HepG2 (cell line): Measurements from ENCODE around the gene UBE2G2. TPM values are rescaled to one million over a fixed set of nuclear protein-coding genes. Genes with fewer than 3 reads are reported as not detected.

Experiments used
- BORCS8-MEF2B ChIP-seq: sonication (generic); formaldehyde crosslinking; IDR thresholded peaks from 2 replicates; pipeline ENCODE4 v1.8.0; 2022; ENCODE audit warnings: mild to moderate bottlenecking, missing genetic modification reagents
- CEBPG ChIP-seq: IDR thresholded peaks from 2 replicates; pipeline ENCODE4 v1.6.1; 2016
- CTCF ChIP-seq: sonication (generic); formaldehyde crosslinking; IDR thresholded peaks from 2 replicates; pipeline ENCODE4 v1.5.0; 2020; ENCODE audit warnings: mild to moderate bottlenecking, missing genetic modification reagents, moderate library complexity
- GPBP1L1 ChIP-seq: sonication (generic); formaldehyde crosslinking; IDR thresholded peaks from 2 replicates; pipeline ENCODE4 v1.5.0; 2020; ENCODE audit warnings: mild to moderate bottlenecking, missing genetic modification reagents
- HDAC2 ChIP-seq: sonication (generic); formaldehyde crosslinking; IDR thresholded peaks from 2 replicates; pipeline ENCODE4 v1.4.0; 2020; ENCODE audit warnings: missing genetic modification reagents
- ISX ChIP-seq: sonication (generic); formaldehyde crosslinking; conservative IDR thresholded peaks from 2 replicates; pipeline ENCODE4 v1.5.0; 2020; ENCODE audit warnings: missing genetic modification reagents
- JUND ChIP-seq: sonication (generic); formaldehyde crosslinking; IDR thresholded peaks from 2 replicates; pipeline ENCODE4 v1.8.0; 2022; ENCODE audit warnings: mild to moderate bottlenecking, missing genetic modification reagents
- MAFG ChIP-seq: sonication (generic); formaldehyde crosslinking; IDR thresholded peaks from 2 replicates; pipeline ENCODE4 v1.5.1; 2020; ENCODE audit warnings: mild to moderate bottlenecking, missing genetic modification reagents
- SIN3B ChIP-seq: fragments of 150-350 bp; IDR thresholded peaks from 2 replicates; pipeline ENCODE4 v1.6.1; 2014; ENCODE audit warnings: low read length
- TAF15 ChIP-seq: fragments of 200-400 bp; formaldehyde crosslinking; IDR thresholded peaks from one replicate; pipeline ENCODE4 v1.6.1; 2018; ENCODE audit warnings: mild to moderate bottlenecking, low read depth, low read length; ENCODE audit not compliant: poor library complexity, severe bottlenecking
- USF2 ChIP-seq, 2 experiments: sonication (generic) in 1 of 2; formaldehyde crosslinking in 1 of 2; IDR thresholded peaks; 2 replicates each; pipeline versions ENCODE4 v1.5.1 to v1.6.1; 2011 to 2020; ENCODE audit warnings: borderline replicate concordance in 1 of 2, low read depth in 1 of 2, low read length in 1 of 2, mild to moderate bottlenecking in 1 of 2, missing genetic modification reagents in 1 of 2, moderate library complexity in 1 of 2
- ZBTB2 ChIP-seq: sonication (generic); formaldehyde crosslinking; IDR thresholded peaks from 2 replicates; pipeline ENCODE4 v1.8.0; 2022; ENCODE audit warnings: low read depth, missing genetic modification reagents
- ZKSCAN8 ChIP-seq: IDR thresholded peaks from 2 replicates; pipeline ENCODE4 v1.6.1; 2016; ENCODE audit warnings: borderline replicate concordance, missing genetic modification reagents, missing compliant biosample characterization
- ZNF3 ChIP-seq: IDR thresholded peaks from 2 replicates; pipeline ENCODE4 v1.7.0; 2017; ENCODE audit warnings: inconsistent platforms
- ZNF441 ChIP-seq: sonication (generic); formaldehyde crosslinking; IDR thresholded peaks from 2 replicates; pipeline ENCODE4 v1.7.0; 2021; ENCODE audit warnings: missing genetic modification reagents, borderline replicate concordance
- ZNF546 ChIP-seq: sonication (generic); formaldehyde crosslinking; conservative IDR thresholded peaks from 2 replicates; pipeline ENCODE4 v1.8.1; 2023; ENCODE audit warnings: mild to moderate bottlenecking, missing genetic modification reagents
- ZNF614 ChIP-seq: IDR thresholded peaks from 2 replicates; pipeline ENCODE4 v1.6.1; 2018; ENCODE audit warnings: missing biosample characterization, missing genetic modification reagents, inconsistent platforms, borderline replicate concordance
- polyA plus RNA-seq, 8 experiments: library from polyadenylated mRNA; depleted of rRNA in 3 of 8; stranded (reverse) in 7 of 8; unstranded in 1 of 8; fragments of >200 nt; fragmentation: Illumina TruSeq in 4 of 8; extraction: Trizol in 4 of 8; gene quantifications; 2 replicates each; pipeline versions ENCODE4 v1.2.1 to v1.2.3, GENCODE V29; 2011 to 2016; ENCODE audit warnings: low read depth in 4 of 8, missing spikeins in 1 of 8, mixed read lengths in 1 of 8; ENCODE audit not compliant: insufficient read depth in 1 of 8
- total RNA-seq, 5 experiments: library from RNA; depleted of rRNA; stranded (reverse); fragments of >200 nt; fragmentation: Illumina TruSeq; extraction: Trizol; gene quantifications; 2 replicates each; pipeline ENCODE4 v1.2.3, GENCODE V29; 2016; ENCODE audit warnings: low read depth in 1 of 5
- TF ChIP-seq, protein P1 (sequence below): IDR thresholded peaks from 2 replicates; pipeline ENCODE4 v1.6.1; 2016; ENCODE audit warnings: control low read depth
- TF ChIP-seq, protein P2 (sequence below): IDR thresholded peaks from 2 replicates; pipeline ENCODE4 v1.6.1; 2016; ENCODE audit warnings: low read depth

UBE2G2 gene
- total and polyA plus RNA-seq, 2 of the 13 experiments (the other 11 are each of a cell fraction or from before 2014, with no cell fraction given), result 55.4 to 92.0 TPM

DNA sequence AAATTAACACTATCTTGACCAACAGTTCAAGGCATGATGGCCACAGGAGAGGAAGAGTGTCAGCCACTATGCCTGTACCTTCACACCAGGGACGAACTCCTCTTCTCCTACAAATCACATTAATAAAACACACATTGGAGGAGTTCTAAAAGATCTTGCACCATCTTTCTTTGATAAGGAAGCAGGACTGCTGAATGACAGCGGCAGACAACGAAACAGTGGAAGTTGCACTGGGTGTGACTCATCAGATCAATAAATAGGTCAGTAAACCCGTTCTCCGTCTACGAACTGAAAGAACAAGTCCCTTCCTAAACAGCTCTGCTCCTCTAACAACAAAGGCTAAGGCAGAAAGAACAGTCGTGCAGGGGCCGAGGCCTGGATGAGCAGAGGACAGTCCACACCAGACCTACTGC lies 23.1 kb downstream of the UBE2G2 start (continued):
- TF ChIP-seq ZBTB2 (no peak), CTCF (CRISPR knock-in tag) (0 out of 2 replicates have a peak, but pooled peaks have one; percentile 5), USF2 (IDR thresholded peaks at IDR 0.05; ENCODE audit: low read depth, low read length) (no peak), USF2 (CRISPR knock-in tag; IDR thresholded peaks at IDR 0.05; ENCODE audit: borderline replicate concordance) (no peak), JUND (CRISPR knock-in tag) (peak; percentile 97), ZNF546 (CRISPR knock-in tag) (no peak), HDAC2 (CRISPR knock-in tag) (no peak), ZNF3 (CRISPR knock-in tag) (no peak), BORCS8-MEF2B (no peak), CEBPG (CRISPR knock-in tag) (peak; percentile 57; the same call in 1 of the 2 replicates), SIN3B (no peak), MAFG (CRISPR knock-in tag) (no peak), TAF15 (no peak), ZNF441 (CRISPR knock-in tag) (no peak), ISX (no peak), ZKSCAN8 (CRISPR knock-in tag) (no peak), ZNF614 (CRISPR knock-in tag) (peak; percentile 66; the same call in 1 of the 2 replicates), GPBP1L1 (CRISPR knock-in tag) (no peak)
- TF ChIP-seq, protein P1, sequence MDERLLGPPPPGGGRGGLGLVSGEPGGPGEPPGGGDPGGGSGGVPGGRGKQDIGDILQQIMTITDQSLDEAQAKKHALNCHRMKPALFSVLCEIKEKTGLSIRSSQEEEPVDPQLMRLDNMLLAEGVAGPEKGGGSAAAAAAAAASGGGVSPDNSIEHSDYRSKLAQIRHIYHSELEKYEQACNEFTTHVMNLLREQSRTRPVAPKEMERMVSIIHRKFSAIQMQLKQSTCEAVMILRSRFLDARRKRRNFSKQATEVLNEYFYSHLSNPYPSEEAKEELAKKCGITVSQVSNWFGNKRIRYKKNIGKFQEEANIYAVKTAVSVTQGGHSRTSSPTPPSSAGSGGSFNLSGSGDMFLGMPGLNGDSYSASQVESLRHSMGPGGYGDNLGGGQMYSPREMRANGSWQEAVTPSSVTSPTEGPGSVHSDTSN, result 0 out of 2 replicates have a peak, but pooled peaks have one; percentile 46
- TF ChIP-seq, protein P2, sequence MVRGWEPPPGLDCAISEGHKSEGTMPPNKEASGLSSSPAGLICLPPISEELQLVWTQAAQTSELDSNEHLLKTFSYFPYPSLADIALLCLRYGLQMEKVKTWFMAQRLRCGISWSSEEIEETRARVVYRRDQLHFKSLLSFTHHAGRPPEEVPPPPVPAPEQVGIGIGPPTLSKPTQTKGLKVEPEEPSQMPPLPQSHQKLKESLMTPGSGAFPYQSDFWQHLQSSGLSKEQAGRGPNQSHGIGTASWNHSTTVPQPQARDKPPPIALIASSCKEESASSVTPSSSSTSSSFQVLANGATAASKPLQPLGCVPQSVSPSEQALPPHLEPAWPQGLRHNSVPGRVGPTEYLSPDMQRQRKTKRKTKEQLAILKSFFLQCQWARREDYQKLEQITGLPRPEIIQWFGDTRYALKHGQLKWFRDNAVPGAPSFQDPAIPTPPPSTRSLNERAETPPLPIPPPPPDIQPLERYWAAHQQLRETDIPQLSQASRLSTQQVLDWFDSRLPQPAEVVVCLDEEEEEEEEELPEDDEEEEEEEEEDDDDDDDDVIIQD (CRISPR knock-in tag), result no peak
